ENCODE measurements around the gene TTC21A. TPM values are rescaled to one million over a fixed set of nuclear protein-coding genes. Genes with fewer than 3 reads are reported as not detected.
A peak's percentile ranks its signal among the peaks of the same experiment; 100 is the strongest.

The TTC21A gene
- total and polyA plus RNA-seq, 2 of the 13 experiments (the other 11 are each of a cell fraction or from before 2014, with no cell fraction given) = 0.31 to 1.5 TPM

DNA sequence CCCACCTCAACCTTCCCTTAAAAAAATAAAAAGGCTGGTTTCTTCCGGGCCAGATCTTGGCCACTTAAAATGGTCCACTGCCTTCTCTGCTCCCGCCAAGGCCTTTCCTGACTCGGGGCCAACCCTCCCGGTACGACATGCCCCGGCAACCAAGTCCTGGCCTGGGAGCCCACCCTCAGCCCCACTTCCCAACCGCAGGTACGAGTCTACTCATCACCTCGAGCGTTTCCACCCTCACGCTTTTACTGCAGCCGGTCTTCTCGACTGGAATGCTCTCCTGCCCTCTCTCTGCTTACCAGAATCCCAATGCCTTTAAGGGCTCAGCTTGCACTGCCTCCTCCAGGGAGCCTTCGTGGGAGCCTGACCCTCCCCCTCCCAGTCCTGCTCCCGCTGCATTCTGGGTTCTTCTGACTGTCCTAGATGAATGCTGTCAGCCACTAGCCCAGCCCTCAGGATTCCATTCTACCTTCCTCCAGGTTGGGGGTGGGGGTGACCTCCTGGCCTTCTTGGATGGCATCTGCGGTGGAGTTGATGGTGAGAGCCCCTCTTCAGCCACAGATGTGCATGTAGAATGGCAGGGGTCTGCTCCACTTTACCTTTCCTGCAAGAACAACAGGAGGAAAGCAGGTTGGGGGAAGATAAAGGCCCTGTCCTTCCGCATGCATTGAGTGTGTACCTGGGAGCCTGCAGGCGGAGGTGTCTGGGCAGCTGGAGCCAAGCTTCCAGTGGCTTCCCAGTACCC is 47.0 kb downstream of the TTC21A start (continued):
- TF ChIP-seq, protein P1, sequence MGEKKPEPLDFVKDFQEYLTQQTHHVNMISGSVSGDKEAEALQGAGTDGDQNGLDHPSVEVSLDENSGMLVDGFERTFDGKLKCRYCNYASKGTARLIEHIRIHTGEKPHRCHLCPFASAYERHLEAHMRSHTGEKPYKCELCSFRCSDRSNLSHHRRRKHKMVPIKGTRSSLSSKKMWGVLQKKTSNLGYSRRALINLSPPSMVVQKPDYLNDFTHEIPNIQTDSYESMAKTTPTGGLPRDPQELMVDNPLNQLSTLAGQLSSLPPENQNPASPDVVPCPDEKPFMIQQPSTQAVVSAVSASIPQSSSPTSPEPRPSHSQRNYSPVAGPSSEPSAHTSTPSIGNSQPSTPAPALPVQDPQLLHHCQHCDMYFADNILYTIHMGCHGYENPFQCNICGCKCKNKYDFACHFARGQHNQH (CRISPR knock-in tag; IDR thresholded peaks at IDR 0.05) = 0 out of 2 replicates have a peak, but pooled peaks have one; percentile 43
- TF ChIP-seq, protein P2, sequence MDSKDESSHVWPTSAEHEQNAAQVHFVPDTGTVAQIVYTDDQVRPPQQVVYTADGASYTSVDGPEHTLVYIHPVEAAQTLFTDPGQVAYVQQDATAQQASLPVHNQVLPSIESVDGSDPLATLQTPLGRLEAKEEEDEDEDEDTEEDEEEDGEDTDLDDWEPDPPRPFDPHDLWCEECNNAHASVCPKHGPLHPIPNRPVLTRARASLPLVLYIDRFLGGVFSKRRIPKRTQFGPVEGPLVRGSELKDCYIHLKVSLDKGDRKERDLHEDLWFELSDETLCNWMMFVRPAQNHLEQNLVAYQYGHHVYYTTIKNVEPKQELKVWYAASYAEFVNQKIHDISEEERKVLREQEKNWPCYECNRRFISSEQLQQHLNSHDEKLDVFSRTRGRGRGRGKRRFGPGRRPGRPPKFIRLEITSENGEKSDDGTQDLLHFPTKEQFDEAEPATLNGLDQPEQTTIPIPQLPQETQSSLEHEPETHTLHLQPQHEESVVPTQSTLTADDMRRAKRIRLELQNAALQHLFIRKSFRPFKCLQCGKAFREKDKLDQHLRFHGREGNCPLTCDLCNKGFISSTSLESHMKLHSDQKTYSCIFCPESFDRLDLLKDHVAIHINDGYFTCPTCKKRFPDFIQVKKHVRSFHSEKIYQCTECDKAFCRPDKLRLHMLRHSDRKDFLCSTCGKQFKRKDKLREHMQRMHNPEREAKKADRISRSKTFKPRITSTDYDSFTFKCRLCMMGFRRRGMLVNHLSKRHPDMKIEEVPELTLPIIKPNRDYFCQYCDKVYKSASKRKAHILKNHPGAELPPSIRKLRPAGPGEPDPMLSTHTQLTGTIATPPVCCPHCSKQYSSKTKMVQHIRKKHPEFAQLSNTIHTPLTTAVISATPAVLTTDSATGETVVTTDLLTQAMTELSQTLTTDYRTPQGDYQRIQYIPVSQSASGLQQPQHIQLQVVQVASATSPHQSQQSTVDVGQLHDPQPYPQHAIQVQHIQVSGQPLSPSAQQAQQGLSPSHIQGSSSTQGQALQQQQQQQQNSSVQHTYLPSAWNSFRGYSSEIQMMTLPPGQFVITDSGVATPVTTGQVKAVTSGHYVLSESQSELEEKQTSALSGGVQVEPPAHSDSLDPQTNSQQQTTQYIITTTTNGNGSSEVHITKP (CRISPR knock-in tag; IDR thresholded peaks at IDR 0.05; ENCODE audit: low read depth) = no peak
- TF ChIP-seq FOXM1 (CRISPR knock-in tag; IDR thresholded peaks at IDR 0.05) (no peak), PAX8 (CRISPR knock-in tag; IDR thresholded peaks at IDR 0.05; ENCODE audit: borderline replicate concordance) (no peak), ZFP36 (IDR thresholded peaks at IDR 0.05; ENCODE audit: borderline replicate concordance, low read depth, low read length, partially characterized antibody) (peak; percentile 95), ZNF570 (CRISPR knock-in tag; IDR thresholded peaks at IDR 0.05; ENCODE audit: borderline replicate concordance) (no peak), BCL6 (CRISPR knock-in tag; IDR thresholded peaks at IDR 0.05) (peak; percentile 44; the same call in 1 of the 2 replicates), YEATS2 (CRISPR knock-in tag; IDR thresholded peaks at IDR 0.05; ENCODE audit: borderline replicate concordance) (peak; percentile 74; the same call in 1 of the 2 replicates), PHF20 (CRISPR knock-in tag; IDR thresholded peaks at IDR 0.05) (0 out of 2 replicates have a peak, but pooled peaks have one; percentile 36), ZNF256 (CRISPR knock-in tag; conservative IDR thresholded peaks at IDR 0.05) (no peak), IRF2 (CRISPR knock-in tag; IDR thresholded peaks at IDR 0.05) (0 out of 2 replicates have a peak, but pooled peaks have one; percentile 37), ZNF33A (CRISPR knock-in tag; IDR thresholded peaks at IDR 0.05; ENCODE audit: borderline replicate concordance) (no peak), ZNF331 (CRISPR knock-in tag; IDR thresholded peaks at IDR 0.05) (0 out of 2 replicates have a peak, but pooled peaks have one; percentile 54), ZBTB8A (CRISPR knock-in tag; IDR thresholded peaks at IDR 0.05; ENCODE audit: borderline replicate concordance, low read depth) (no peak), ZNF30 (CRISPR knock-in tag; IDR thresholded peaks at IDR 0.05) (no peak), SMYD3 (CRISPR knock-in tag; IDR thresholded peaks at IDR 0.05) (0 out of 2 replicates have a peak, but pooled peaks have one; percentile 27), CREB1 (IDR thresholded peaks at IDR 0.05) (no peak), CREB1 (CRISPR knock-in tag; IDR thresholded peaks at IDR 0.05) (no peak), ONECUT2 (CRISPR knock-in tag; IDR thresholded peaks at IDR 0.05) (no peak)
- TF ChIP-seq, protein P3, sequence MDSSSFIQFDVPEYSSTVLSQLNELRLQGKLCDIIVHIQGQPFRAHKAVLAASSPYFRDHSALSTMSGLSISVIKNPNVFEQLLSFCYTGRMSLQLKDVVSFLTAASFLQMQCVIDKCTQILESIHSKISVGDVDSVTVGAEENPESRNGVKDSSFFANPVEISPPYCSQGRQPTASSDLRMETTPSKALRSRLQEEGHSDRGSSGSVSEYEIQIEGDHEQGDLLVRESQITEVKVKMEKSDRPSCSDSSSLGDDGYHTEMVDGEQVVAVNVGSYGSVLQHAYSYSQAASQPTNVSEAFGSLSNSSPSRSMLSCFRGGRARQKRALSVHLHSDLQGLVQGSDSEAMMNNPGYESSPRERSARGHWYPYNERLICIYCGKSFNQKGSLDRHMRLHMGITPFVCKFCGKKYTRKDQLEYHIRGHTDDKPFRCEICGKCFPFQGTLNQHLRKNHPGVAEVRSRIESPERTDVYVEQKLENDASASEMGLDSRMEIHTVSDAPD (CRISPR knock-in tag; IDR thresholded peaks at IDR 0.05) = 0 out of 2 replicates have a peak, but pooled peaks have one; percentile 28
- TF ChIP-seq, protein P4, sequence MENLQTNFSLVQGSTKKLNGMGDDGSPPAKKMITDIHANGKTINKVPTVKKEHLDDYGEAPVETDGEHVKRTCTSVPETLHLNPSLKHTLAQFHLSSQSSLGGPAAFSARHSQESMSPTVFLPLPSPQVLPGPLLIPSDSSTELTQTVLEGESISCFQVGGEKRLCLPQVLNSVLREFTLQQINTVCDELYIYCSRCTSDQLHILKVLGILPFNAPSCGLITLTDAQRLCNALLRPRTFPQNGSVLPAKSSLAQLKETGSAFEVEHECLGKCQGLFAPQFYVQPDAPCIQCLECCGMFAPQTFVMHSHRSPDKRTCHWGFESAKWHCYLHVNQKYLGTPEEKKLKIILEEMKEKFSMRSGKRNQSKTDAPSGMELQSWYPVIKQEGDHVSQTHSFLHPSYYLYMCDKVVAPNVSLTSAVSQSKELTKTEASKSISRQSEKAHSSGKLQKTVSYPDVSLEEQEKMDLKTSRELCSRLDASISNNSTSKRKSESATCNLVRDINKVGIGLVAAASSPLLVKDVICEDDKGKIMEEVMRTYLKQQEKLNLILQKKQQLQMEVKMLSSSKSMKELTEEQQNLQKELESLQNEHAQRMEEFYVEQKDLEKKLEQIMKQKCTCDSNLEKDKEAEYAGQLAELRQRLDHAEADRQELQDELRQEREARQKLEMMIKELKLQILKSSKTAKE (CRISPR knock-in tag; IDR thresholded peaks at IDR 0.05; ENCODE audit: borderline replicate concordance) = 0 out of 2 replicates have a peak, but pooled peaks have one; percentile 41

Measured in HepG2 (cell line).